Cardiac muscle cell (in vitro differentiated cells and primary cell): ENCODE data around the gene RFC4. TPM values are rescaled to one million over a fixed set of nuclear protein-coding genes. Genes with fewer than 3 reads are reported as not detected.

Experiments
- DNase-seq, 2 donors: peaks; one replicate each; pipeline versions ENCODE4 v3.0.0 to v3.0.0-alpha.2; 2010 to 2017; ENCODE audit warnings: low read depth in 1 of 2, low spot score in 1 of 2
- H3K27ac ChIP-seq: fragments of 200-600 bp; sonication (generic); 2 replicates; pipeline ENCODE4 v1.5.1; 2016
- H3K27me3 ChIP-seq: fragments of 200-600 bp; sonication (generic); 2 replicates; pipeline ENCODE4 v1.6.0; 2016; ENCODE audit warnings: control low read depth
- H3K36me3 ChIP-seq: fragments of 200-600 bp; sonication (generic); 2 replicates; pipeline ENCODE4 v1.5.1; 2016; ENCODE audit warnings: control low read depth
- H3K4me1 ChIP-seq: fragments of 200-600 bp; sonication (generic); 2 replicates; pipeline ENCODE4 v1.8.1; 2017; ENCODE audit warnings: low read depth, mild to moderate bottlenecking, mixed run types
- H3K4me3 ChIP-seq: fragments of 200-600 bp; sonication (generic); 2 replicates; pipeline ENCODE4 v1.5.1; 2016; ENCODE audit warnings: mild to moderate bottlenecking
- H3K9me3 ChIP-seq: fragments of 200-600 bp; sonication (generic); 2 replicates; pipeline ENCODE4 v1.5.1; 2017; ENCODE audit warnings: low read depth, mild to moderate bottlenecking, control low read depth
- polyA plus RNA-seq: library from polyadenylated mRNA; unstranded; fragments of >200 nt; fragmentation: Nextera tagmentation; extraction: Ambion mirVana; gene quantifications from 2 replicates; pipeline ENCODE4 v1.2.1, GENCODE V29; 2016
- total RNA-seq: library from RNA; depleted of rRNA; stranded (reverse); fragments of >200 nt; gene quantifications from 2 replicates; pipeline ENCODE4 v1.2.3, GENCODE V29; 2016
- TF ChIP-seq, protein P1 (sequence below): IDR thresholded peaks from 2 replicates; pipeline ENCODE4 v1.5.1; 2012; ENCODE audit warnings: low read depth, mild to moderate bottlenecking, low read length

The RFC4 gene
- total and polyA plus RNA-seq, 2 experiments from 2014 or later, result 23.0 to 47.4 TPM

DNA sequence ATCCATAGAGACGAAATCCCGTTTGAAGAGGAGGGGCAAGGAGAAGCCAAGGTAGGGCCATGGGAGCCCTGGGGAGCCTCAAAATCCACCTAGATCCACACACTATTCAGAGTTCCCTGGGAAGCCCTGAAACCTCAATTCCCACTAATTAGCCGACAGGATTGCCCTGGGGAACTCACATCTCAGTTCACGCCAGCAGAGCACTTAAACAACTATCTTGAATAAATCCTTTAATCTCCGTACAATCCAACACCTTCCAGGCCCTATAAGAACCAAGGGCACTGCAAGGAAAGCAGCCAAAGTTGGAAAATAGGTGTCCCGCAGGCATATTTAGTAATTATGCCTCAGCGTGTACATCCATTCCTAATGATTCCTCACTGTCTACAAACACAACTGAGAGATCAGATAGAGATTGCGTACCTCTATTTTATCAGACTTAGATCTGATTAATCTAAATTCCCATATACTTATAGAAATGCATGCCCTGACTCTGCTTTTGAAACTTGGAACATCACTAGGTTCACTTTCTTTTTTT is 48.5 kb downstream of the RFC4 start:
- no peaks in the 10 kb centered on the region for H3K4me1 ChIP-seq
- no peaks in the 10 kb centered on the region for H3K27me3 ChIP-seq
- no peaks in the 10 kb centered on the region for H3K9me3 ChIP-seq
- H3K36me3 ChIP-seq, result no peaks in the 10 kb centered on the region
- no peak overlapping the region for H3K27ac ChIP-seq
- DNase-seq, result no peak
- H3K4me3 ChIP-seq, result no peak overlapping the region
- TF ChIP-seq, protein P1, sequence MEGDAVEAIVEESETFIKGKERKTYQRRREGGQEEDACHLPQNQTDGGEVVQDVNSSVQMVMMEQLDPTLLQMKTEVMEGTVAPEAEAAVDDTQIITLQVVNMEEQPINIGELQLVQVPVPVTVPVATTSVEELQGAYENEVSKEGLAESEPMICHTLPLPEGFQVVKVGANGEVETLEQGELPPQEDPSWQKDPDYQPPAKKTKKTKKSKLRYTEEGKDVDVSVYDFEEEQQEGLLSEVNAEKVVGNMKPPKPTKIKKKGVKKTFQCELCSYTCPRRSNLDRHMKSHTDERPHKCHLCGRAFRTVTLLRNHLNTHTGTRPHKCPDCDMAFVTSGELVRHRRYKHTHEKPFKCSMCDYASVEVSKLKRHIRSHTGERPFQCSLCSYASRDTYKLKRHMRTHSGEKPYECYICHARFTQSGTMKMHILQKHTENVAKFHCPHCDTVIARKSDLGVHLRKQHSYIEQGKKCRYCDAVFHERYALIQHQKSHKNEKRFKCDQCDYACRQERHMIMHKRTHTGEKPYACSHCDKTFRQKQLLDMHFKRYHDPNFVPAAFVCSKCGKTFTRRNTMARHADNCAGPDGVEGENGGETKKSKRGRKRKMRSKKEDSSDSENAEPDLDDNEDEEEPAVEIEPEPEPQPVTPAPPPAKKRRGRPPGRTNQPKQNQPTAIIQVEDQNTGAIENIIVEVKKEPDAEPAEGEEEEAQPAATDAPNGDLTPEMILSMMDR, result no peak

GRCh38 chr3:186757214-186757613 is 49.1 kb downstream of the RFC4 start:
- H3K4me1 ChIP-seq, result no peaks in the 10 kb centered on the region
- no peak for DNase-seq
- H3K27ac ChIP-seq, result no peak overlapping the region
- H3K27me3 ChIP-seq, result no peaks in the 10 kb centered on the region
- no peaks in the 10 kb centered on the region for H3K9me3 ChIP-seq
- TF ChIP-seq, protein P1, result no peak
- no peak overlapping the region for H3K4me3 ChIP-seq
- H3K36me3 ChIP-seq, result no peaks in the 10 kb centered on the region

GRCh38 chr3:186754871-186755270 is 51.4 kb downstream of the RFC4 start:
- H3K27me3 ChIP-seq, result no peaks in the 10 kb centered on the region
- DNase-seq, result no peak
- no peak overlapping the region for H3K4me3 ChIP-seq
- H3K9me3 ChIP-seq, result no peaks in the 10 kb centered on the region
- TF ChIP-seq, protein P1, result no peak
- H3K4me1 ChIP-seq, result no peaks in the 10 kb centered on the region
- H3K27ac ChIP-seq, result no peak overlapping the region
- H3K36me3 ChIP-seq, result no peaks in the 10 kb centered on the region

GRCh38 chr3:186754006-186754405 is 52.3 kb downstream of the RFC4 start:
- Histone ChIP-seq H3K4me1 (no peaks in the 10 kb centered on the region), H3K4me3 (no peak overlapping the region), H3K9me3 (no peaks in the 10 kb centered on the region), H3K36me3 (no peaks in the 10 kb centered on the region), H3K27ac (no peak overlapping the region), H3K27me3 (no peaks in the 10 kb centered on the region)
- TF ChIP-seq, protein P1, result no peak
- DNase-seq, result peak in 1 of 2 donors; percentile 7

DNA sequence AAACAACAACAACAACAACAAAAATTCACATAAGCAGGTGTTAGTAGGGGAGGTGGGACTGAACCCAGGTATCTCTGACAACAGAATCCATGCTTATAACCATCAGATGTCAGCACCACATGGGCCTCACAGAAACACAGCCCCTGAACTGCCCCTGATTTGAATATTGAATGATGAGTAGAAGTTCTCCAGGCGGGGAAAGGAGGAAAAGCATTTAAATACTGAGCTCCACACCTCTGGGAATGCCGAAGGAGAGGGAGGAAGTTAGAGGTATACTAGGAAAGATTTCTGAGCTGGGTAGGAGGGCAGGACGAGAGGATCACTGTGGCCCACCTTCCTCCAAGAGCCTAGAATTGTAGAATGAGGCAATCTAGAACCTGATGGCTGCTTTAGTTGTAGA is 54.8 kb downstream of the RFC4 start:
- Histone ChIP-seq H3K27ac (no peak overlapping the region), H3K27me3 (no peaks in the 10 kb centered on the region), H3K9me3 (no peaks in the 10 kb centered on the region), H3K4me1 (no peaks in the 10 kb centered on the region), H3K4me3 (no peak overlapping the region), H3K36me3 (no peaks in the 10 kb centered on the region)
- DNase-seq, result no peak
- TF ChIP-seq, protein P1, result no peak
